Stimulated activated effector memory CD8-positive, alpha-beta T cell treated with anti-CD3 and anti-CD28 coated beads, Interleukin-12 subunit alpha, Interleukin-12 subunit beta, amount 100 ng/mL, for 72 hours (primary cell): ENCODE results near the gene FHOD3.

ENCODE experiments used
- ATAC-seq: fragments of 150-1000 bp; cut with Tn5 transposase; 2 replicates; pipeline ENCODE4 v1.10.0; 2021
- DNase-seq, 2 donors: peaks; one replicate each; pipeline ENCODE4 v3.0.0; 2021 to 2022; ENCODE audit warnings: low spot score in 2 of 2
- H3K27ac Mint-ChIP-seq: one replicate; pipeline ENCODE4 v1.8.0; 2022; ENCODE audit warnings: mild to moderate bottlenecking, mixed read lengths
- H3K36me3 Mint-ChIP-seq: one replicate; pipeline ENCODE4 v1.8.0; 2022; ENCODE audit warnings: mild to moderate bottlenecking, mixed read lengths
- H3K4me1 Mint-ChIP-seq: one replicate; pipeline ENCODE4 v1.8.0; 2022; ENCODE audit warnings: mixed read lengths
- H3K4me3 Mint-ChIP-seq: one replicate; pipeline ENCODE4 v1.8.0; 2022; ENCODE audit warnings: mild to moderate bottlenecking, mixed read lengths
- H3K9me3 Mint-ChIP-seq: one replicate; pipeline ENCODE4 v1.8.0; 2022; ENCODE audit warnings: mixed read lengths

The FHOD3 gene

GRCh38 chr18:36564841-36565240 lies 267.3 kb downstream of the FHOD3 start:
- DNase-seq (no peak), ATAC-seq (no peak)
- Mint-ChIP-seq H3K36me3 (no peaks in the 10 kb centered on the region), H3K9me3 (no peaks in the 10 kb centered on the region), H3K4me1 (no peaks in the 10 kb centered on the region), H3K4me3 (no peak overlapping the region), H3K27ac (no peak overlapping the region)

- Mint-ChIP-seq H3K4me1 (no peaks in the 10 kb centered on the region), H3K4me3 (no peak overlapping the region)
- no peak for ATAC-seq
Observed at GRCh38 chr18:36567800-36568199, 270.3 kb downstream of the FHOD3 start.

GRCh38 chr18:36568487-36568886 lies 271.0 kb downstream of the FHOD3 start:
- Mint-ChIP-seq H3K9me3 (no peaks in the 10 kb centered on the region), H3K36me3 (no peaks in the 10 kb centered on the region), H3K4me3 (no peak overlapping the region), H3K4me1 (no peaks in the 10 kb centered on the region), H3K27ac (no peak overlapping the region)
- DNase-seq (no peak), ATAC-seq (no peak)

More at GRCh38 chr18:36567800-36568199, 270.3 kb downstream of the FHOD3 start:
- Mint-ChIP-seq H3K9me3 (no peaks in the 10 kb centered on the region), H3K27ac (no peak overlapping the region), H3K36me3 (no peaks in the 10 kb centered on the region)
- no peak for DNase-seq

GRCh38 chr18:36572135-36572856 lies 274.8 kb downstream of the FHOD3 start:
- Mint-ChIP-seq H3K9me3 (no peaks in the 10 kb centered on the region), H3K4me3 (no peak overlapping the region), H3K27ac (no peak overlapping the region), H3K4me1 (no peaks in the 10 kb centered on the region), H3K36me3 (no peaks in the 10 kb centered on the region)
- DNase-seq: no peak
- peak; percentile 64 for ATAC-seq

- Mint-ChIP-seq H3K36me3 (no peaks in the 10 kb centered on the region), H3K4me1 (peaks cover 12% of the 10 kb centered on the region), H3K4me3 (no peak overlapping the region), H3K27ac (no peak overlapping the region), H3K9me3 (peaks cover 5% of the 10 kb centered on the region)
- no peak for DNase-seq
- ATAC-seq: no peak
Observed at GRCh38 chr18:36576339-36576738, 278.8 kb downstream of the FHOD3 start.

- Mint-ChIP-seq H3K9me3 (peaks cover 5% of the 10 kb centered on the region), H3K36me3 (no peaks in the 10 kb centered on the region), H3K27ac (peak overlapping the region; percentile 35), H3K4me3 (no peak overlapping the region), H3K4me1 (peaks cover 18% of the 10 kb centered on the region)
- ATAC-seq (no peak), DNase-seq (no peak)
Observed at GRCh38 chr18:36578871-36579710, 281.6 kb downstream of the FHOD3 start.

GRCh38 chr18:36580266-36580665 lies 282.8 kb downstream of the FHOD3 start:
- no peak for ATAC-seq

GRCh38 chr18:36580874-36581750 lies 283.6 kb downstream of the FHOD3 start:
- DNase-seq (no peak), ATAC-seq (peak; percentile 21)
- peaks cover 5% of the 10 kb centered on the region for H3K9me3 Mint-ChIP-seq

More at GRCh38 chr18:36580266-36580665, 282.8 kb downstream of the FHOD3 start:
- no peak overlapping the region for H3K27ac Mint-ChIP-seq
- H3K4me1 Mint-ChIP-seq: peaks cover 18% of the 10 kb centered on the region
- no peaks in the 10 kb centered on the region for H3K36me3 Mint-ChIP-seq
- peaks cover 5% of the 10 kb centered on the region for H3K9me3 Mint-ChIP-seq
- no peak overlapping the region for H3K4me3 Mint-ChIP-seq
- DNase-seq: no peak

GRCh38 chr18:36582988-36583745 lies 285.7 kb downstream of the FHOD3 start:
- no peaks in the 10 kb centered on the region for H3K9me3 Mint-ChIP-seq
- no peak overlapping the region for H3K4me3 Mint-ChIP-seq

More at GRCh38 chr18:36580874-36581750, 283.6 kb downstream of the FHOD3 start:
- peaks cover 18% of the 10 kb centered on the region for H3K4me1 Mint-ChIP-seq
- H3K4me3 Mint-ChIP-seq: no peak overlapping the region
- no peaks in the 10 kb centered on the region for H3K36me3 Mint-ChIP-seq
- H3K27ac Mint-ChIP-seq: no peak overlapping the region

GRCh38 chr18:36589857-36590543 lies 292.5 kb downstream of the FHOD3 start:
- peaks cover 24% of the 10 kb centered on the region for H3K4me1 Mint-ChIP-seq

More at GRCh38 chr18:36582988-36583745, 285.7 kb downstream of the FHOD3 start:
- DNase-seq (no peak), ATAC-seq (no peak)
- H3K36me3 Mint-ChIP-seq: no peaks in the 10 kb centered on the region
- no peak overlapping the region for H3K27ac Mint-ChIP-seq
- H3K4me1 Mint-ChIP-seq: peaks cover 18% of the 10 kb centered on the region

GRCh38 chr18:36590621-36591580 lies 293.4 kb downstream of the FHOD3 start:
- H3K27ac Mint-ChIP-seq: no peak overlapping the region
- DNase-seq: no peak
- no peaks in the 10 kb centered on the region for H3K9me3 Mint-ChIP-seq
- H3K4me3 Mint-ChIP-seq: no peak overlapping the region
- no peaks in the 10 kb centered on the region for H3K36me3 Mint-ChIP-seq
- no peak for ATAC-seq
- peaks cover 24% of the 10 kb centered on the region for H3K4me1 Mint-ChIP-seq

More at GRCh38 chr18:36589857-36590543, 292.5 kb downstream of the FHOD3 start:
- DNase-seq (no peak), ATAC-seq (no peak)
- H3K36me3 Mint-ChIP-seq: no peaks in the 10 kb centered on the region
- H3K4me3 Mint-ChIP-seq: no peak overlapping the region
- no peaks in the 10 kb centered on the region for H3K9me3 Mint-ChIP-seq
- no peak overlapping the region for H3K27ac Mint-ChIP-seq

- Mint-ChIP-seq H3K27ac (no peak overlapping the region), H3K9me3 (no peaks in the 10 kb centered on the region), H3K36me3 (no peaks in the 10 kb centered on the region), H3K4me3 (no peak overlapping the region), H3K4me1 (peaks cover 24% of the 10 kb centered on the region)
- peak; percentile 4 for ATAC-seq
- DNase-seq: no peak
Observed at GRCh38 chr18:36592282-36592681, 294.8 kb downstream of the FHOD3 start.

GRCh38 chr18:36593001-36593400 lies 295.5 kb downstream of the FHOD3 start:
- ATAC-seq (no peak), DNase-seq (no peak)
- Mint-ChIP-seq H3K27ac (no peak overlapping the region), H3K36me3 (no peaks in the 10 kb centered on the region), H3K4me1 (peaks cover 24% of the 10 kb centered on the region), H3K9me3 (no peaks in the 10 kb centered on the region), H3K4me3 (no peak overlapping the region)
